Glomerular visceral epithelial cell (primary cell): ENCODE results near the gene U2AF1L4.

Experiments
- DNase-seq: peaks from one replicate; pipeline ENCODE4 v3.0.0-alpha.2; 2016; ENCODE audit errors: extremely low spot score

U2AF1L4 gene

DNA sequence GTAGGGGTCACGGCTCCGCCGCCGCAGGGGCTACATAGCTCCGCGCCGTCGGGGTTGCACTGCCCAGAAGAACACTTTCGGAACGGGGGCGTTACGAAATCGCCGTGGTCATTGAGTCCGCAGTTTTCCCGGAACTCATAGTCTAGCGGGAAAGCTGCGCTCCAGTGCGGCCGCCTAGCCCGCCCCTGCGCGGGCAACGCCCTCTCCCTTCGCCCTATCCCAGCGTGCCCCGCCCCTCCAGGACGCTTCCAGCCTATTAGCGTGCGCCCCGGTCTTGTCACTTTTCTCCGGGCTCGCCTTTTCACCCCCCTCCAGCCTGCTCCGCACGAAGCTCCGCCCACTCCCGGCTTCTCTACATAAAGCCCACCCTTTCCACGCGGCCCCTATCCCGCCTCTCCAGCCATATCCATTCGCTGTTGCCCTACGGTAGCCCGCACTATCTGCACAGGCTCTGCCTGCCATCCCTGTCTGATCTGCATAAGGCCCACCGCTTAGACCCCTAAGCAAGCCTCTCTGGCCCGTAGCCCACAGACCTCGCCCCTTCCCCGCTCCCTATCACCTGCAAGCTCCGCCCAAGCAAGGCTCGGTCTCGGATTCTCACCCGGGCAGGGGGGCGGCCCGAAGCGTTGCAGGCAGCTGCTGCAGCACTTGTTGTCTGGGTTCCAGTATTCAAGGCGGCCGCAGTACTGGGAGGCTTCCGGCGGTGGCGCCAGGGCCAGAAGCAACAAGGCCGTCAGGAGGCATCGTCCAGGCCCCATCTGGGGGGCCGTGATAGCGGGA, 4.6 kb downstream of the U2AF1L4 start:
- peak; percentile 98 for DNase-seq

DNA sequence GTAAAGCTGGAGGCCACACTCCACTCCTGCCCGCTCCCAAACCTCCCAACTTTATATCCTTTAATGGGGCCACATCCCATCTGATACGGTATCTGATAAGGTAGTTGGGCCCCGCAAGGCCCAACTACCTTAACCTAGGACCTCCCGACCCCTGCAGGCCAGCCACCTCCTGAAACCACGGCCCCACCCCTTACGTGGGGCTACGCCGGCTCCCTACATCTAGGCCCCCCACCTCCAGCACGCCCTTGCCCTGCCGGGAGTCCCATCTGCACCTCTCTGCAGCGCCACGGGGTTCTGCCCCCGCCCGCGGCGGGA, 5.2 kb downstream of the U2AF1L4 start:
- DNase-seq, result no peak

DNA sequence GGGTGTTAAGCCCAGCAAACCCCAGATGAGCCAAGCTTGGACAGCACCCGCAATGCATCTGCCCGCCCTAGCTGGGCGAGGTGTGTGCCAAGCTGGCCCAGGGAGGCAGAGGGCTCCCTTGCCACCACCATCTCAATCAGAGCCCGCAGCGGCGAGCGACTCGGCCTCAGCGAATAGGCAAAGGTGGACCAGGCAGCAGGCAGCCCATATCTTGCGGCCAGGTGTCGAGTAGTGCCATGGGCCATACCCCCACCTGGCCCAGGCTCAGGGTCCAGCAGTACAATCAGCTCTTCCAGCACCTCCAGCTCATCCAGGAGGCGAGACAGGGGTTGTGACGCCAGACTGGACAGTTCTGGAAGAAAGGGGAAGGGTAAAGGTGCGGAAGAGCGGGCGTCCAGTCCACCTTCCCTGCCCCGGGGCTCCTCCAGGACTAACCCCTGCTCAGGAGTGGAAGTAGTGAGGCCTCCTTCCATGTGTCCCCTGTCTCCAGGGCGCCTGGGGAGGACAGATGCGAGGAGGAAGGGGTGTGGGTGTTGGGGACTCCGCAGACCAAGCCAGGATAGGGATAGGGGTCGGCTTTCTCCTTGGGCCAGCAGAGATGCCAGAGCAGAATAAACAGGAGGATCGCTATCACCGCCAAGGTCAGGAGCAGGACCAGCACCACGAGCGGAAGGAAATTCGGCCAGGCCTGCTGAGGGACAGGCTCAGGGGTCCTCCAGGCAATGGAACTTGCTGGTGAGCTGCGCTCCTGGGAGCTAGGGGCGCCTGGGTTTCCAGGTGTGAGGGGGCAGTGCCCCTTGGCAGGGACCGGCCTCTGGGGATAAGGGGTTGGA, 5.7 kb downstream of the U2AF1L4 start:
- DNase-seq, result no peak

DNA sequence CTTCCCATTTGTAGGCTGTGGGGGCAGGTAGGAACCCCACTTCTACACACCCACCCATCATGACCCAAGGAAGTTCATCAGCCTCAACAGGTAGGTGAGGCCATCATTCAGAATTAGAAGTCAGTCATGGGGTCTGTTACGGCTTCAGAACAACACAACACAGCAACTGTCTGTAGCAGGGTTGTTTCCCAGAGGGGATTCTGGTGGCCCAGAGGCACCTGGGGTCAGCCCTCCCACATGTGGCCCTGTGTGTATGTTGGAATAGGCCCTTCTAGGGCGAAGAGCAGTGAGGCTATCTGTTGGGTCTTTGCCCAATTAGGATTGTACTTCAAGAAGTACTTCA, 6.4 kb downstream of the U2AF1L4 start:
- DNase-seq, result no peak

DNA sequence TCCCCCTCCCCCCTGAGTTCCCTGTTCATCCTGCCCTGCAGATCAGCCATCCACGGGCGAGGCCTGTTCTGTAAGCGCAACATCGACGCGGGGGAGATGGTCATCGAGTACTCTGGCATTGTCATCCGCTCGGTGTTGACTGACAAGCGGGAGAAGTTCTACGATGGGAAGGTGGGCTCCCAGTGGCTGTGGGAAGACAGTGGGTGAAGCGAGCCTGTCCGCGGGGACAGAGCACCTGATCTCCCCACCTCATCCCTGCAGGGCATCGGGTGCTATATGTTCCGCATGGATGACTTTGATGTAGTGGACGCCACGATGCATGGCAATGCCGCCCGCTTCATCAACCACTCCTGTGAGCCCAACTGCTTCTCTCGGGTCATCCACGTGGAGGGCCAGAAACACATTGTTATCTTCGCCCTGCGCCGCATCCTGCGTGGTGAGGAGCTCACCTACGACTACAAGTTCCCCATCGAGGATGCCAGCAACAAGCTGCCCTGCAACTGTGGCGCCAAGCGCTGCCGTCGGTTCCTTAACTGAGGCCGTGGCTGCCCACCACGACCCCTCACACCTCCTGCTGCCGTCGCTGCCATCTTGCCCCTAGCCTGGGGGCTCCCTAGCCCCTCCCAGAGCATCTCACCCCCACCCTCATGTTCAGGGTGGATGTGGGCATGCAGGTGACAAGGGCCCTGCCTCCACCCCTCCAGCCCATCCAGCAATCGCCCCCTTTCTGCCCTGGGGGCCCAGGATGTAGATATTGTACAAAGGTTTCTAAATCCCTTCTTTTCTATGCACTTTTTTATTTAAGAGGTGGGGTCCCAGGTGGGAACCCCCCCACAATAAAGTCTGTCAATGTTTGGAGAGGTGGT, 7.0 kb downstream of the U2AF1L4 start:
- DNase-seq, result no peak

DNA sequence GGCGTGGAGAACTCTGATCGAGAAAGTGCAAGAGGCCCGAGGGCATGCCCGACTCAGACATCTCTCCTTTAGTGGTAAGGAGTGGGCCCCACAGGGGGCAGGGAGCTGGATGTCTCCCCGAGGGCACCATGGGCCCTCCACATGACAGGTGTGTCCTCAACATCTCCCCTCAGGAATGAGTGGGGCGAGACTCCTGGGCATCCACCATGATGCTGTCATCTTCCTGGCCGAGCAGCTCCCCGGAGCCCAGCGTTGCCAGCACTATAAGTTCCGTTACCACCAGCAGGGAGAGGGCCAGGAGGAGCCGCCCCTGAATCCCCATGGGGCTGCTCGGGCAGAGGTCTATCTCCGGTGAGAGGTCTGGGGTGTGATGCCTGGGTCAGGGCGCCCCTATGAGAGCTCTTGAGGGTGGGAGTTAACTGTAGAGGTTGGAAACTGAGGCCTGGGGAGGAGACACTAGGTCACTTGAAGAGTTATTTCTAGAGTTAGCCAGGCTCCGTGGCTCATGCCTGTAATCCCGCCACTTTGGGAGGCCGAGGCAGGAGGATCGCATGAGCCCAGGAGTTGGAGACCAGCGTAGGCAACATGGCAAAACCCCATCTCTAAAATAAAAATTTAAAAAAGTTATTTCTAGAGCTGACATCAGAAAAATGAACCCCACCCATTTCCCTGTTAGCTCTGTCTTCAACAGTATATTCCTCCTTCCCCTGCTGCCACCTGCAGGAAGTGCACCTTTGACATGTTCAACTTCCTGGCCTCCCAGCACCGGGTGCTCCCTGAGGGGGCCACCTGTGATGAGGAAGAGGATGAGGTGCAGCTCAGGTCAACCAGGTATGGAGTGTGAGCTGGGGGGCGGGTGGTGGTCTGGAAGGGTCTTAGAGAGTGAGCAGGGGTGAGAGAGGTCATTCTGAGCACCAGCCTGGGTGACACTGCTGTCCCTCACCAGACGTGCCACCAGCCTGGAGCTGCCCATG, 8.0 kb downstream of the U2AF1L4 start:
- no peak for DNase-seq

DNA sequence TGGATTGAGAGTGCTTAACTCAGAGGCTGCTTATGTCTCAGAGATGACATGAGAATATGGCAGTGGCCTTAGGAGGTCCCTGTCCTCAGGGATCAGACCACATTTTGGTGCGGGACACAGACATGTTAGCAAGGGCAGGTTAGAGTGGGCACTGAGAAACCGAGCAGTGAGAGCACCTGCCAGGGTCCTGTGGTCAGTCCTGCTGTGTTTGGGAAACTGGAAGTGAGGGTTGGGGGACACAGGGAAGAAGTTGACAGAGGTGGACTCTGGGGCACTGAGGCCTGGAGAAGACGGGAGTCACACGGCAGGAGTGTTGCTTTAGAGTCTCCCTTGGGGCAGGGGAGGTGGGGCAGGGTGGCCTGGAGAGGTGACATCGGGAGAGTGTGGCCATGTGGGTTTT, 10.3 kb downstream of the U2AF1L4 start:
- no peak for DNase-seq

DNA sequence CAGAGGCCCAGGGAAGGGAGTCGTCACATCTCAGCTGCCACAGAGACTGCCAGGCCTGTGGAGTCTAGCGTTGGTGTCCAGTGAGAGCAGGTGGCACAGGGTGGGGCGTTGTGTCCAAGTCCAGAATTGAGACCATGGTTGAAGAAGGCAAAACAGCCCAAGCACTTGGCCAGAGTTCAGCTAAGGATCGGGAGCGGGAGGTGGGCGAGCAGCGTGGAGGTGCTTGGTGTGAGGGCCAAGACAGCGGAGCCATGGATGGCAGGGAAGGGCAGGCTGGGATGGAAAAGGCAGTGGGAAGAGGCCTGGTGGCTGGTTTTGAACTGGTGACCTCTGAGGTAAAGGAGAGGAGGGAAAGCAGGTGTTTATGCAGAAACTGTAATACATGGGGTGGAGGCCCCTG, 10.9 kb downstream of the U2AF1L4 start:
- DNase-seq, result no peak

DNA sequence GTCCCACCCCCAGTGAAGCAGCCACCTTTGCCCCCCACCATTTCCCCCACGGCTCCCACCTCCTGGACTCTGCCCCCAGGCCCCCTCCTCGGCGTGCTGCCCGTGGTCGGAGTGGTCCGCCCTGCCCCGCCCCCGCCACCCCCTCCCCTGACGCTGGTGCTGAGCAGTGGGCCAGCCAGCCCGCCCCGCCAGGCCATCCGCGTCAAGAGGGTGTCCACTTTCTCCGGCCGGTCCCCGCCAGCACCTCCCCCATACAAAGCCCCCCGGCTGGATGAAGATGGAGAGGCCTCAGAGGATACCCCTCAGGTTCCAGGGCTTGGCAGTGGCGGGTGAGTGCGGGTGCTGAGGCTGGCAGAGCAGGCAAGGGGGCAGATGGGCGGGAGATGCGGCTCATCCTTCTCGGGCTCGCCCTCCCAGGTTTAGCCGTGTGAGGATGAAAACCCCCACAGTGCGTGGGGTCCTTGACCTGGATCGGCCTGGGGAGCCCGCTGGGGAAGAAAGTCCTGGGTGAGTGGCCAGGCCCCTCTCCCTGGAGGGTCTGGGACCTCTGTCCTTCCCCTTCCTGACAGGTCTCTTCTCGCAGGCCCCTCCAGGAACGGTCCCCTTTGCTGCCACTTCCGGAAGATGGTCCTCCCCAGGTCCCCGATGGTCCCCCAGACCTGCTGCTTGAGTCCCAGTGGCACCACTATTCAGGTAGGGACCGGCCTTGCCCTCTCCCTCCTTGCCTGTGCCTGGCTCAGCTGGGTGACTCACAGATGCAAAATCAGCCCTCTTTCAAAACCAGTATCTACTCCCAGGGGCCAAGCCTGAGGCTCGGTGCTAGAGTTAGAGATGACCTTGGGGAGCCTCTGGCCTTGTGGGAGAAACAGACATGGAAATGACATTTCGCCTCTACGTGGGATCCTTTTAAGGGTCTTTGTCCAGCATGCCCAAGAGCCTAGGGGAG, 11.8 kb downstream of the U2AF1L4 start:
- no peak for DNase-seq

DNA sequence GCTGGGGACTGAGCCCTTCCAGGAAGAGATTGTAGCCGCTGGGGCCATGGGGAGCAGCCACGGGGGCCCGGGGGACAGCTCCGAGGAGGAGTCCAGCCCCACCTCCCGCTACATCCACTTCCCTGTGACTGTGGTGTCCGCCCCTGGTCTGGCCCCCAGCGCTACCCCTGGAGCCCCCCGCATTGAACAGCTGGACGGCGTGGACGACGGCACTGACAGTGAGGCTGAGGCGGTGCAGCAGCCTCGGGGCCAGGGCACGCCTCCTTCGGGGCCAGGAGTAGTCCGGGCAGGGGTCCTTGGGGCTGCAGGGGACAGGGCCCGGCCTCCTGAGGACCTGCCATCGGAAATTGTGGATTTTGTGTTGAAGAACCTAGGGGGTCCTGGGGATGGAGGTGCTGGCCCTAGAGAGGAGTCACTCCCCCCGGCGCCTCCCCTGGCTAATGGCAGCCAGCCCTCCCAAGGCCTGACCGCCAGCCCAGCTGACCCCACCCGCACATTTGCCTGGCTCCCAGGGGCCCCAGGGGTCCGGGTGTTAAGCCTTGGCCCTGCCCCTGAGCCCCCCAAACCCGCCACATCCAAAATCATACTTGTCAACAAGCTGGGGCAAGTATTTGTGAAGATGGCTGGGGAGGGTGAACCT, 12.6 kb downstream of the U2AF1L4 start:
- no peak for DNase-seq

DNA sequence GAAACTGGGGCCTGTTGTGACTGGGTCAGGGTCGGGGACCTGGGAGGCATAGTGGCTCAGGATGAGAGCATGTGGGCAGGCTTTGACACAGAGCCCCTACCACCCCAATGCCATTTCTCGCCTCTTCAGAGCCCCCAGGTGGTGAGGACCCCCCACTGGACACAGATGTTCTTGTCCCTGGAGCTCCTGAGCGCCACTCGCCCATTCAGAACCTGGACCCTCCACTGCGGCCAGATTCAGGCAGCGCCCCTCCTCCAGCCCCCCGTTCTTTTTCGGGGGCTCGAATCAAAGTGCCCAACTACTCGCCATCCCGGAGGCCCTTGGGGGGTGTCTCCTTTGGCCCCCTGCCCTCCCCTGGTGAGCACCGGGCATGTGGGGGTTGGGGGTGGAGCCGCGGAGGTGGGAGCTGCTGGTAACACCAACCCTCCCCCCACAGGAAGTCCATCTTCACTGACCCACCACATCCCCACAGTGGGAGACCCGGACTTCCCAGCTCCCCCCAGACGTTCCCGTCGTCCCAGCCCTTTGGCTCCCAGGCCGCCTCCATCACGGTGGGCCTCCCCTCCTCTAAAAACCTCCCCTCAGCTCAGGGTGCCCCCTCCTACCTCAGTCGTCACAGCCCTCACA, 13.3 kb downstream of the U2AF1L4 start:
- DNase-seq, result no peak

DNA sequence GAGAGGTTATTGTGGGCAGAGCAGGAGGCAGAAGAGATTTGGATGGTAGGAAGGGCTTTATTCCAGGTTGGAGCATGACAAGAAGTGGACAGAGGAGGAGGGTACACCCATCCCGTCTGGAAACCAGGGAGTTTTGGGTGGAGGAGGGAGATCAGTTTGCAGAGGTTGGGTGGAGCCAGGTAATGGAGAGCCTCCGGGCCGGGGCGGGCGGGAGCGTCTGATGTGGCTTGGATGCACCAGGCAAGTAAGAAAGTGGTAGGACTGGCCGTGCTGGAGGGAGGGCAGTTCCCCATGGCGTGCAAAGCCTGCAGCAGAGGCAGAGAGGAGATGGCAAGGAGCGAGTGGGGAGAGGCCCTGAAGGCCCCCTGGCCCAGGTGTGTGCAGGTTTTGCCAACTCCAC, 13.9 kb downstream of the U2AF1L4 start:
- no peak for DNase-seq

DNA sequence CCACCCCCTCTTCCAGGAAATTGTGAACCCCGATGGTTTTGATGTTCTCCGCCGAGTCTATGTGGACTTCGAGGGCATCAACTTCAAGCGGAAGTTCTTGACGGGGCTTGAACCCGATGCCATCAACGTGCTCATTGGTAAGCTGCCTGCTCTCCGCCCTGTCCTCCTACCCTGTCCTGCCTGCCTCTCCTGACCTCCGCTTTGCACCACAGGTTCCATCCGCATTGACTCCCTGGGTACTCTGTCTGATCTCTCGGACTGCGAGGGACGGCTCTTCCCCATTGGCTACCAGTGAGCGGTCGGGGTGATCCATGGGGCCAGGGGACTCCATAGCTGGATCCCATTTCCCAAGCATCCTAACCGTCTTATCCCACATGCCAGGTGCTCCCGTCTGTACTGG, 14.9 kb downstream of the U2AF1L4 start:
- no peak for DNase-seq

DNA sequence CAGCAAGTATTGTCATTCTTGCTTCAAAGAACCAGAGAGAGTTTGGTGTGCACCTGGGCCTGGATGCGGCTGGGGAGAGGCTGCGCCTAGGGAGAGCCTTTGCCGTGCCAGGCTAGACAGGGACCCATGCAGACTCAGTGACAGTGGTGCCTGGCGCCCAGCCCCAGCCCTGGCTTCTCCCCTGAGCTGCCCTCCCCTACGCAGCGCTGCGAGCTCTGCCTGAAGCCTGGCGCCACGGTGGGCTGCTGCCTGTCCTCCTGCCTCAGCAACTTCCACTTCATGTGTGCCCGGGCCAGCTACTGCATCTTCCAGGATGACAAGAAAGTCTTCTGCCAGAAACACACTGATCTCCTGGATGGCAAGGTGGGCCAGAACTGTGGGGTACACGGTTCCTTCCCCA, 15.5 kb downstream of the U2AF1L4 start:
- DNase-seq, result no peak

DNA sequence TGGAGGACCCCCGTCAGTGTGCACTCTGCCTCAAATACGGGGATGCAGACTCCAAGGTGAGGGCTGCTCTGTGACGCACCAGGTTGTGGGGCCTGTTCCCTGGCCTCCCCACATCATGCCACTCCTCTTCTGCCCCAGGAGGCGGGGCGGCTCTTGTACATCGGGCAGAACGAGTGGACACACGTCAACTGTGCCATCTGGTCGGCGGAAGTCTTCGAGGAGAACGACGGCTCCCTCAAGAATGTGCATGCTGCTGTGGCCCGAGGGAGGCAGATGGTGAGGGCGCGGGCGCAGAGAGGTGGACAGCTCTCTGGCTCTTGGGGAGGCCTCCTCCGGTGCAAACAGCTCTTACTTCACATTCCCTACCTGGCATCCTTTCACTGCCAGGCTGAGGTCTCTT, 16.2 kb downstream of the U2AF1L4 start:
- no peak for DNase-seq

DNA sequence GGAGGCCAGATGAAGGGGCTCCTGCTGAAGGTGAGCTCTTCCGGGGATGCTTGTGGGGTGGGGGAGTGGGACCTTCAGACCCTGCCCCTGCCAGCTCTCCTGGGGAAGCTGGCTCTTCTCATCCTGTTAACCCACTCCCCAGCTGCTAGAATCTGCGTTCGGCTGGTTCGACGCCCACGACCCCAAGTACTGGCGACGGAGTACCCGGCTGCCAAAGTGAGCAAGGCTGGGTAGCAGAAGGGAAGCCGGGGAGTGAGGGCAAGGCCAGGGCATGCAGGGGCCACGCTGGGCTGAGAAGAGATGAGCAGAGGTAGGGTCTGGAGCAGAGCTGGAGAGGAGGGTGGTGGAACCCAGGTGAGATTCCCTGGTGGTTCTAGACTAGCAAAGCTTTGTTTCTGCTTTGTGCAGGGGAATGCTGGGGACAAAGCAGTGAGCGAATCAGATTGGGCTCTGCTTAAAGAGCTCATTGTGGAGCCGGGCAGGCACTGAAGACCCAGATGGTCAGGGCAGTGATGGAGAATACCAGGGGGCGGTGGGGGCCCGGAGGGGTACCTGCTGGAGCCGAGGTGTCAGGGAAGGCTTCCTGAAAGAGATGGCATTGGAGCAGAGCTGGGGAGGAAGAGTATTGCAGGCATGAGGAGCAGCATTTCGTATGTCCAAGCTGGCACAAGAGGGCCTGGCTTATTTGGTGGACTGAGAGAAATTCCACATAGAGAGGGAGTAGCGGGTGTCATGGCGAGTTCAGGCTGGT, 17.1 kb downstream of the U2AF1L4 start:
- no peak for DNase-seq

DNA sequence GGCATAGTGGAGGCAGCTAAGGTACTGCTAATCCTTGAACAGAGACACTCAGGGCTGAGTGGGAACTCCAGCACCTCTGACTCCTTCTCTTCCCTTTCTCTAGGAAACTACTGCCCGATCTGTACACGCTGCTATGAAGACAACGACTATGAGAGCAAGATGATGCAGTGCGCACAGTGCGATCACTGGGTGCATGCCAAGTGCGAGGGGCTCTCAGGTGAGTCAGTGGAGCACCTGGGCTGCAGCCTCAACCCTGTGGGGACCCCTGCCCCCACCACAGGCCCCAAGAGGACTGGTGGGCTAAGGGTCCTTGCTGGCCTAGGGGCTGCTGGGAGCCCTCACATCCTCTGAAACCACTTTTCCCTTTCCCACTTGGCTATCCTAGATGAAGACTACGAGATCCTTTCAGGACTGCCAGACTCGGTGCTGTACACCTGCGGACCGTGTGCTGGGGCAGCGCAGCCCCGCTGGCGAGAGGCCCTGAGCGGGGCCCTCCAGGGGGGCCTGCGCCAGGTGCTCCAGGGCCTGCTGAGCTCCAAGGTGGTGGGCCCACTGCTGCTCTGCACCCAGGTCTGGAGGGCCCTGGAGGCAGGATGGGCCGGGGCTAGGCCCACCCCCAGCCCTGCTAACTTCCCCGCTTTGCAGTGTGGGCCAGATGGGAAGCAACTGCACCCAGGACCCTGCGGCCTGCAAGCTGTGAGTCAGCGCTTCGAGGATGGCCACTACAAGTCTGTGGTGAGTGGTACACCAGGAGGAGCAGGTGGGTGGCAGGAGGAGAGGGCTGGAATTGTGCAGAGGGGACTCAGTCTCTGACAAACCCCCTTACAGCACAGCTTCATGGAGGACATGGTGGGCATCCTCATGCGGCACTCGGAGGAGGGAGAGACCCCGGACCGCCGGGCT, 17.9 kb downstream of the U2AF1L4 start:
- no peak for DNase-seq
